SU-DHL-6 (cell line): ENCODE data around the gene DLG2.
A peak's percentile ranks its signal among the peaks of the same experiment; 100 is the strongest.
"Not testable (repeated sequence)": the region's sequence is repeated elsewhere in the genome, so short reads cannot be mapped to it uniquely, and the experiment has no call there.

ENCODE experiments used
- H2AFZ ChIP-seq: fragments of 200-600 bp; sonication (generic); 2 replicates; pipeline ENCODE4 v1.6.1; 2014; ENCODE audit warnings: low read depth, mild to moderate bottlenecking, moderate library complexity, mixed read lengths, antibody characterized with exemption, low read length; ENCODE audit not compliant: severe bottlenecking
- H3F3A ChIP-seq: fragments of 200-600 bp; shearing (Covaris generic); 2 replicates; pipeline ENCODE4 v1.6.0; 2016; ENCODE audit warnings: antibody characterized with exemption, mild to moderate bottlenecking; ENCODE audit not compliant: insufficient read depth
- H3K27ac ChIP-seq: fragments of 200-600 bp; sonication (generic); 2 replicates; pipeline ENCODE4 v1.5.1; 2016; ENCODE audit warnings: low read depth, mild to moderate bottlenecking, low read length, moderate library complexity, mixed read lengths
- H3K27me3 ChIP-seq: fragments of 200-600 bp; sonication (generic), shearing (Covaris generic); 2 replicates; pipeline ENCODE4 v1.6.0; 2014; ENCODE audit warnings: mild to moderate bottlenecking, low read length
- H3K36me3 ChIP-seq: fragments of 200-600 bp; sonication (generic); 2 replicates; pipeline ENCODE4 v1.6.1; 2014; ENCODE audit warnings: mild to moderate bottlenecking, low read length, mixed read lengths
- H3K4me2 ChIP-seq: fragments of 300-600, 200-600 bp; shearing (Covaris generic), sonication (generic); 2 replicates; pipeline ENCODE4 v1.6.0; 2014; ENCODE audit warnings: low read length, low read depth, mild to moderate bottlenecking; ENCODE audit not compliant: poor library complexity, severe bottlenecking
- H3K4me3 ChIP-seq: fragments of 200-600 bp; sonication (generic); 2 replicates; pipeline ENCODE4 v1.5.1; 2014; ENCODE audit warnings: antibody characterized with exemption, low read length, mild to moderate bottlenecking, mixed read lengths; ENCODE audit not compliant: insufficient read depth, poor library complexity, severe bottlenecking
- H3K79me2 ChIP-seq: fragments of 200-600 bp; sonication (generic); 2 replicates; pipeline ENCODE4 v1.6.1; 2014; ENCODE audit warnings: mild to moderate bottlenecking, low read length, moderate library complexity; ENCODE audit not compliant: insufficient read depth
- H3K9ac ChIP-seq: fragments of 200-600 bp; sonication (generic); 2 replicates; pipeline ENCODE4 v1.7.0; 2014; ENCODE audit warnings: mild to moderate bottlenecking, low read length
- H3K9me2 ChIP-seq: fragments of 200-600 bp; sonication (generic); replicated peaks from 2 replicates; pipeline ENCODE4 v1.6.1; 2014; ENCODE audit warnings: low read length; ENCODE audit not compliant: insufficient read depth
- H3K9me3 ChIP-seq: fragments of 200-600 bp; sonication (generic); 2 replicates; pipeline ENCODE4 v1.6.1; 2014; ENCODE audit warnings: low read length, mixed read lengths; ENCODE audit not compliant: insufficient read depth
- H4K20me1 ChIP-seq: fragments of 200-600 bp; sonication (generic); 2 replicates; pipeline ENCODE4 v1.6.1; 2014; ENCODE audit warnings: low read depth, mild to moderate bottlenecking, antibody characterized with exemption, low read length, moderate library complexity, mixed read lengths
- EZH2phosphoT487 ChIP-seq: fragments of 200-600 bp; sonication (generic), shearing (Covaris generic); conservative IDR thresholded peaks from 2 replicates; pipeline ENCODE4 v1.6.1; 2018; ENCODE audit warnings: mild to moderate bottlenecking, antibody characterized with exemption, low read length, moderate library complexity, mixed read lengths
- TF ChIP-seq, protein P1 (sequence below): fragments of 200-600 bp; sonication (generic); IDR thresholded peaks from one replicate; pipeline ENCODE4 v1.5.1; 2017; ENCODE audit warnings: antibody characterized with exemption, mild to moderate bottlenecking, low read length, moderate library complexity; ENCODE audit not compliant: insufficient read depth, poor library complexity, severe bottlenecking

Gene DLG2

DNA sequence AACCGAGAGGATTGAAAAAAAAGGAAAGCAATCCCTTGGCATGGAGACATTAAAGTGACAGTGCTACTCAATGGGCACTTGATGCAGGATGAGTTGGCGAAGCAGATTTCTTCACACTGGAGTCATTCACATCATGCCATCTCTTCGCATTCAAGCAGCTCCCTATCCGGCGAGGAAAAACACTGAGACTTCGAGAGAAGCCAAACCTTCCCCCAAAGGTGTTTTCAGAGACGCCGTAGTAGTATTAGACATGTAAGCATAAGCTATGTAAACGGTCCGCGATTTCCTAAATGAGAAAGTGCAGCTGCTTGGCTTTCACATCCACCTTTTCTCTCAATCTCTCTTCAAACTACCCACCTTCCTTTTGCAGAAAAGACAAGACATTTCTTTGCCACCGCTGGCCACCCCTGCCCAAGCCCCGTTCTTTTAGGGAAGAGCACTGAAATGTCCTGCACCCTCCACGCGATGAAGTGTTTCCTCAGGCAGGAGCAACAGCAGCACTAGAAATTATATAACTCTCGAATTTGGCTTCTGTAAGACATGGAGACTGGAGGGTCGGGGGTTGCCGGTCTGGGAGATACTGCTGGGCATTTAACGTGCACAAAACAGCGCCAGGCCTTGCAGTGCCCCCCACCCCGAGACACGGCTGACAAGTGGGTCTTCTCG lies at the start of gene DLG2:
Gene DLG2 (minus strand): TSS at position 13 of the 666 bp plus-strand sequence.
- peak within 1 kb of the TSS; percentile 72 for H3K9ac ChIP-seq
- no peaks in the 10 kb centered on the region for H4K20me1 ChIP-seq
- no peaks in the 10 kb centered on the region for H3K9me2 ChIP-seq
- no peaks in the 10 kb centered on the region for H3F3A ChIP-seq
- peak within 1 kb of the TSS; percentile 91 for H3K4me2 ChIP-seq
- H3K79me2 ChIP-seq = peaks cover 39% of the 10 kb centered on the region
- H2AFZ ChIP-seq = peak within 1 kb of the TSS; percentile 93
- H3K4me3 ChIP-seq = peak within 1 kb of the TSS; percentile 72
- peaks cover 17% of the 10 kb centered on the region; the same call in 1 of the 2 replicates for H3K36me3 ChIP-seq
- no peak for TF ChIP-seq EZH2phosphoT487
- TF ChIP-seq, protein P1, sequence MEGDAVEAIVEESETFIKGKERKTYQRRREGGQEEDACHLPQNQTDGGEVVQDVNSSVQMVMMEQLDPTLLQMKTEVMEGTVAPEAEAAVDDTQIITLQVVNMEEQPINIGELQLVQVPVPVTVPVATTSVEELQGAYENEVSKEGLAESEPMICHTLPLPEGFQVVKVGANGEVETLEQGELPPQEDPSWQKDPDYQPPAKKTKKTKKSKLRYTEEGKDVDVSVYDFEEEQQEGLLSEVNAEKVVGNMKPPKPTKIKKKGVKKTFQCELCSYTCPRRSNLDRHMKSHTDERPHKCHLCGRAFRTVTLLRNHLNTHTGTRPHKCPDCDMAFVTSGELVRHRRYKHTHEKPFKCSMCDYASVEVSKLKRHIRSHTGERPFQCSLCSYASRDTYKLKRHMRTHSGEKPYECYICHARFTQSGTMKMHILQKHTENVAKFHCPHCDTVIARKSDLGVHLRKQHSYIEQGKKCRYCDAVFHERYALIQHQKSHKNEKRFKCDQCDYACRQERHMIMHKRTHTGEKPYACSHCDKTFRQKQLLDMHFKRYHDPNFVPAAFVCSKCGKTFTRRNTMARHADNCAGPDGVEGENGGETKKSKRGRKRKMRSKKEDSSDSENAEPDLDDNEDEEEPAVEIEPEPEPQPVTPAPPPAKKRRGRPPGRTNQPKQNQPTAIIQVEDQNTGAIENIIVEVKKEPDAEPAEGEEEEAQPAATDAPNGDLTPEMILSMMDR = no peak
- peak within 1 kb of the TSS; percentile 8; the same call in 1 of the 2 replicates for H3K27ac ChIP-seq
- no peaks in the 10 kb centered on the region for H3K27me3 ChIP-seq
- H3K9me3 ChIP-seq = no peaks in the 10 kb centered on the region

DNA sequence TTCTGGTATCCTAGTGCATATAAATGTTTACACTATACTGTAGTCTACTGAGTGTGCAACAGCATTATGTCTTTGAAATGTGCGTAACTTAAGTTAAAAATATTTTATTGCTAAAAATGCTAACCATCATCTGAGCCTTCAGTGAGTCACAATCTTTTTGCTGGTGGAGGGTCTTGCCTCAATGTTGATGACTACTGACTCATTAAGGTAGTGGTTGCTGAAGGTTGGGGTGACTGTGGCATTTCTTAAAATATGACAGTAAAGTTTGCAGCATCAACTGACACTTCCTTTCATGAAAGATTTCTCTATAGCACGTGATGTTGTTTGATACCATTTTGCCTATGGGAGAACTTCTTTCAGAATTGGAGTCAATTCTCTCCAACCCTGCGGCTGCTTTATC lies 46.2 kb upstream of the DLG2 start:
- H4K20me1 ChIP-seq = no peaks in the 10 kb centered on the region
- H2AFZ ChIP-seq = no peak overlapping the region
- H3K9me2 ChIP-seq = no peaks in the 10 kb centered on the region
- H3K9me3 ChIP-seq = no peaks in the 10 kb centered on the region
- H3K4me3 ChIP-seq = no peak overlapping the region
- H3K79me2 ChIP-seq = no peaks in the 10 kb centered on the region
- no peak overlapping the region for H3K4me2 ChIP-seq
- no peak overlapping the region for H3K27ac ChIP-seq
- no peak overlapping the region for H3K9ac ChIP-seq
- H3F3A ChIP-seq = no peaks in the 10 kb centered on the region
- H3K27me3 ChIP-seq = no peaks in the 10 kb centered on the region
- no peaks in the 10 kb centered on the region for H3K36me3 ChIP-seq
- TF ChIP-seq, protein P1 = no peak
- no peak for TF ChIP-seq EZH2phosphoT487

DNA sequence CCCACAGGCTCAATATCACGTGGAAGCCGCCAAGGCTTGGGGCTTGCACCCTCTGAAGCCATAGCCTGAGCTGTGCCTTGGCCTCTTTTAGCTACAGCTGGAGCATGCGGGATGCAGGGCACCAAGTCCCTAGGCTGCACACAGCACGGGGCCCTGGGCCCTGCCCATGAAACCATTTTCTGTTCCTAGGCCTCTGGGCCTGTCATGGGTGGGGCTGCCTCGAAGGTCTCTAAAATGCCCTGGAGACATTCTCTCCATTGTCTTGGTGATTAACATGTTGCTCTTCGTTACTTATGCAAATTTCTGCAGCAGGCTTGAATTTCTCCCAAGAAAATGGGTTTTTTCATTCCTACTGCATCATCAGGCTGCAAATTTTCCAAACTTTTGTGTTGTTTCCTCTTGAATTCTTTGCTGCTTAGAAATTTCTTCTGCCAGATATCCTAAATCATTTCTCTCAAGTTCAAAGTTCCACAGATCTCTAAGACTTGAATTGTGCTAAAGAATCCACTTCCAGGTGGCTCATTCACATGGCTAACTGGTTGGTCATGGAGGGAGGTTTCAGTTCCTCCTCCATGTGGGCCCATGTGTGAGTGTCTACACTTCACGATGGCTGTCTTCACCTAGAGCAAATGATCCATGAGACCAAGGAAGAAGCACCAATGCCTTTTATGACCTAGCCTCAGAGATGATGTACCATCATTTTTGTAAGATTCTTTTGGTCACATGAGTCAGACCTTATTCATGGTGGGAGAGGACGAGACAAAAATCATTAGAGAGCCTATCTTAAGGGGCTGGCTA lies 45.2 kb upstream of the DLG2 start:
- Histone ChIP-seq H3K79me2 (no peaks in the 10 kb centered on the region), H3K9me2 (no peaks in the 10 kb centered on the region), H3K27me3 (no peaks in the 10 kb centered on the region), H3K4me2 (no peak overlapping the region), H3K9me3 (no peaks in the 10 kb centered on the region), H3F3A (no peaks in the 10 kb centered on the region), H4K20me1 (no peaks in the 10 kb centered on the region), H3K4me3 (no peak overlapping the region), H3K27ac (no peak overlapping the region), H3K9ac (no peak overlapping the region), H3K36me3 (no peaks in the 10 kb centered on the region), H2AFZ (no peak overlapping the region)
- TF ChIP-seq, protein P1 = no peak
- TF ChIP-seq EZH2phosphoT487 = no peak

DNA sequence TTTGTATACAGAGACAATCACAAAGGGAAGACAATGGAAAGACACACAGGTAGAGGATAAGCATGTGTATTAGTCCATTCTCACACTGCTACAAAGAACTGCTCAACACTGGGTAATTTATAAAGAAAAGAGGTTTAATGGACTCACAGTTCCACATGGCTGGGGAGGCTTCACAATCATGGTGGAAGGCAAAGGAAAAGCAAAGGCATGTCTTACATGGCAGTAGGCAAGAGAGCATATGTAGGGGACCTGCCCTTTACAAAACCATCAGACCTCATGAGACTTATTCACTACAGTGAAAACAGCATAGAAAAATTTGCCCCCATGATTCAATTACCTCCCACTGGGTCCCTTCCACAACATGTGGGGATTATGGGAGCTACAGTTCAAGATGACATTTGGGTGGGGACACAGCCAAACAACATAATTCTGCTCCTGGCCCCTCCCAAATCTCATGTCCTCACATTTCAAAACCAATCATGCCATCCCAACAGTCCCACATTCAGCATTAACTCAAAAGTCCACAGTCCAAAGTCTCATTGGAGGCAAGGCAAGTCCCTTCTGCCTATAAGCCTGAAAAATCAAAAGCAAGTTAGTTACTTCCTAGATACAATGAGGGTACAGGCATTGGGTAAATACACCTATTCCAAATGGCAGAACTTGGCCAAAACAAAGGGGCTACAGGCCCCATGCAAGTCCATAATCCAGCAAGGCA lies 44.0 kb upstream of the DLG2 start:
- H3K9me3 ChIP-seq, H3K9me2 ChIP-seq, H3F3A ChIP-seq, H3K9ac ChIP-seq, H3K36me3 ChIP-seq, H3K4me3 ChIP-seq, H3K27me3 ChIP-seq, H3K27ac ChIP-seq, H2AFZ ChIP-seq, H3K79me2 ChIP-seq, H3K4me2 ChIP-seq, H4K20me1 ChIP-seq: not testable (repeated sequence)
